GM12864 (cell line): Measurements from ENCODE around the gene SCYGR8.
A peak's percentile ranks its signal among the peaks of the same experiment; 100 is the strongest.
"Not testable (repeated sequence)": the region's sequence is repeated elsewhere in the genome, so short reads cannot be mapped to it uniquely, and the experiment has no call there.

Experiments
- DNase-seq: peaks from one replicate; pipeline ENCODE4 v3.0.0-alpha.2; 2011; ENCODE audit warnings: low read depth
- H3K4me3 ChIP-seq: 2 replicates; pipeline ENCODE4 v1.5.1; 2011; ENCODE audit warnings: mild to moderate bottlenecking, low read depth, low read length, control low read depth
- TF ChIP-seq, protein P1 (sequence below): IDR thresholded peaks from 2 replicates; pipeline ENCODE4 v1.5.1; 2011; ENCODE audit warnings: low read depth, mild to moderate bottlenecking, moderate library complexity, low read length, control low read depth, inconsistent platforms; ENCODE audit errors: missing control alignments

SCYGR8 gene

DNA sequence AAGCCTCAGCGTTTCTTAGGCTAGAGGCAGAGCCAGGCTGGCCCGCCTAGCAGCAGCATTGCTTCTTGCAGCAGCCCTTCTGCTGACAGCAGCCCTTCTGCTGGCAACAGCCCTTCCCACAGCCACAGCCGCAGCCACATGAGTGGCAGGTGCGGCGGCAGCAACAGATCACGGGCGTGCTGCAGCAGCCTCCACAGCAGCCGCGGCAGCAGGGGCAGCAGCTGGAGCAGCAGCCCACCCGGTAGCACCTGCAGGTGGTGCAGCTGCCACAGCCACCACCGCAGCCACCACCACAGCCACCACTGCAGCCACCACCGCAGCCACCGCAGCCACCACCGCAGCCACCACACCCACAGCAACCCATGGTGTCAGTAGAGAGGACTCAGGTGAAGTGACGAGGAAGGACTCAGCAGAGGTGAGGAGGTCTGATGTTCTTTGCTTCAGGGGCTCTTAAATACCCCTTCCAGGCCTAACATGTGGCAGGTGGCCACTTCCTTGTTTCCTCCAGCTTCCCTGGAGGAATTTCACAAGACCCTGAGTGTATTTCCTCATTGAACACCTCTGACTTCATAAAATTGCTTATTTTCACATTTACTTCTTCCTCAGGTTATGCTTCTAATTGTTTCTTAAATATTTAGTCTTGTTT is 21.2 kb upstream of the SCYGR8 start, which contains the start of gene SCYGR6:
Gene SCYGR6, minus strand, starts transcription at position 364 of the 646 bp plus-strand sequence. Its CDS starts 0 bp downstream, at position 364.
- DNase-seq = no peak
- TF ChIP-seq, protein P1, sequence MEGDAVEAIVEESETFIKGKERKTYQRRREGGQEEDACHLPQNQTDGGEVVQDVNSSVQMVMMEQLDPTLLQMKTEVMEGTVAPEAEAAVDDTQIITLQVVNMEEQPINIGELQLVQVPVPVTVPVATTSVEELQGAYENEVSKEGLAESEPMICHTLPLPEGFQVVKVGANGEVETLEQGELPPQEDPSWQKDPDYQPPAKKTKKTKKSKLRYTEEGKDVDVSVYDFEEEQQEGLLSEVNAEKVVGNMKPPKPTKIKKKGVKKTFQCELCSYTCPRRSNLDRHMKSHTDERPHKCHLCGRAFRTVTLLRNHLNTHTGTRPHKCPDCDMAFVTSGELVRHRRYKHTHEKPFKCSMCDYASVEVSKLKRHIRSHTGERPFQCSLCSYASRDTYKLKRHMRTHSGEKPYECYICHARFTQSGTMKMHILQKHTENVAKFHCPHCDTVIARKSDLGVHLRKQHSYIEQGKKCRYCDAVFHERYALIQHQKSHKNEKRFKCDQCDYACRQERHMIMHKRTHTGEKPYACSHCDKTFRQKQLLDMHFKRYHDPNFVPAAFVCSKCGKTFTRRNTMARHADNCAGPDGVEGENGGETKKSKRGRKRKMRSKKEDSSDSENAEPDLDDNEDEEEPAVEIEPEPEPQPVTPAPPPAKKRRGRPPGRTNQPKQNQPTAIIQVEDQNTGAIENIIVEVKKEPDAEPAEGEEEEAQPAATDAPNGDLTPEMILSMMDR = no peak
- no peak within 1 kb of the TSS for H3K4me3 ChIP-seq

DNA sequence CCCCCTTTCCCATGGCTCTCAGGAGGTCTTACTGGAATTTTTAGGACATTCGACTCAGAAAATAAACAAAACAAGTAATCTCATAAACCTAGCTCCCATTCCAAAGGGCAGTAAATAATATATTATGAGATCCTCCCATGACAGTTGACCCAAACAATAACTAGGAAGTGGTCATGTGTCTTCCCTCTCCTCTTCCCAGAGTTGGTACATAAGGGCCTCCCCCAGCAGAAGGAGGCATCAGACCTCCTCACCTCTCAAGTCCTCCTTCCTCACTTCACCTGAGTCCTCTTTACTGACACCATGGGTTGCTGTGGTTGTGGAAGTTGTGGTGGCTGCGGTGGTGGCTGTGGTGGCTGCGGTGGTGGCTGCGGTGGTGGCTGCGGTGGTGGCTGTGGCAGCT is 17.7 kb upstream of the SCYGR8 start, which contains the start of gene SCYGR7:
Gene SCYGR7, plus strand, starts transcription at position 301 of the 400 bp plus-strand sequence. Its CDS starts 0 bp downstream, at position 301.
- TF ChIP-seq, protein P1 = no peak
- no peak for DNase-seq
- no peak within 1 kb of the TSS for H3K4me3 ChIP-seq

DNA sequence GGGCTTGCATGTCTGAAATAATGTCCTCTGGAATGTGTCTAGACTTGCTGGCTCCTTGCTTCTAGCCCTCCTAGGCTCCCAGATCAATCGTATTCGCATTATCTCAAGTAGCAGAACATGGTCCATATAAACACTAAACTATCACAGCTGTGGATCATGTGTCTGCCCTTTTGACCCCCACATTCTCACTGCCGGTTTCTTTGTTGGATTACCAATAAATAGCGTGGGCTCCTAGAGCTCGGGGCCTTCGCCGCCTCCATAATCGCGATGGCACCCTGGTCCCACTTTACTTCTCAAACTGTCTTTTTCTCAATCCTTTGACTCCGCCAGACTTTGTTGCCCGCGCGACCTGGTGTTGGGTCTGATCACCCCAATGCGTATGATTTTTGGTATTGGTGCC is 6.3 kb upstream of the SCYGR8 start:
- no peak for DNase-seq
- H3K4me3 ChIP-seq = no peak overlapping the region
- TF ChIP-seq, protein P1 = no peak

DNA sequence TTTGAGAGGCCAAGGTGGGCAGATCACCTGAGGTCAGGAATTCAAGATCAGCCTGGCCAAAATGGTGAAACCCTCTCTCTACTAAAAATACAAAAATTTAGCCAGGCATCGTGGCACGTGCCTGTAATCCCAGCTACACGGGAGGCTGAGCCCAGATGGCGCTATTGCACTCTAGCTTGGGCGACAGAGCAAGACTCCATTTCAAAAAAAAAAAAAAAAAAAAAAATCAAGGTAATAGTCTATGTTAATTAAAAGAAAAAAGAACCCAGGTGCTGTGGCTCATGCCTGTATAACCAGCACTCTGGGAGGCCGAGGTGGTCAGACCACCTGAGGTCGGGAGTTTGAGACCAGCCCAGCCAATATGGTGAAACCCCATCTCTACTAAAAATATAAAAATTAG is 5.0 kb upstream of the SCYGR8 start:
- not testable (repeated sequence) for DNase-seq, H3K4me3 ChIP-seq
- TF ChIP-seq, protein P1 = peak; percentile 25

DNA sequence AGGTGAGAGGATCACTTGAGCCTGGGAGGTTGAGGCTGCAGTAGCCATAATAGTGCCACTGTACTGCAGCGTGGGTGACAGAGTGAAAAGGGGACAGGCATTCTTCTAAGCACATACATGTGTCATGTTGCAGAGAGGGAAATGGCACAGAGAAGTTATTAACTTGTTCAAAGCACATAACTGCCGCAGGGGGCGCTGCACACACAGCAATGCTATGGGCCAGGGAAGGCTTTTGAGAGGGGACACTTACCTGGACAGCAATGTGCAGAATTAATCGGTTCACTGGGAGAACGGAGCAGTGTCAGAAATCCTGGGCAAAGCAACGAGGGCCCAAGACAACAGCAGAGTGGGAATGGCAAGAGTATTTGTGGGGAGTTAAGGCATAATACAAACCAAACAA is 2.4 kb downstream of the SCYGR8 start:
- H3K4me3 ChIP-seq = no peak overlapping the region
- DNase-seq = no peak
- TF ChIP-seq, protein P1 = peak; percentile 50

DNA sequence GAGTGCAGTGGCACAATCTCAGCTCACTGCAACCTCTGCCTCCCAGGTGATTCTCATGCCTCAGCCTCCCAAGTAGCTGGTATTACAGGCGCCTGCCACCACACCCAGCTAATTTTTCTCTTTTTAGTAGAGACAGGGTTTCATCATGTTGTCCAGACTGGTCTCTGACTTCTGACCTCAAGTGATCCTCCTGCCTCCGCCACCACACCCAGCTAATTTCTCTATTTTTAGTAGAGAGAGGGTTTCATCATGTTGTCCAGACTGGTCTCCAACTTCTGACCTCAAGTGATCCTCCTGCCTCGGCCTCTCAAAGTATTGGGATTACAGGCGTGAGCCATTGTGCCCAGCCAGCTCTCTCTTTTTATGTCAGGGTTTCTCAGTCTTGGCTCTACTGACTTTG is 10.6 kb downstream of the SCYGR8 start:
- DNase-seq, H3K4me3 ChIP-seq: not testable (repeated sequence)

DNA sequence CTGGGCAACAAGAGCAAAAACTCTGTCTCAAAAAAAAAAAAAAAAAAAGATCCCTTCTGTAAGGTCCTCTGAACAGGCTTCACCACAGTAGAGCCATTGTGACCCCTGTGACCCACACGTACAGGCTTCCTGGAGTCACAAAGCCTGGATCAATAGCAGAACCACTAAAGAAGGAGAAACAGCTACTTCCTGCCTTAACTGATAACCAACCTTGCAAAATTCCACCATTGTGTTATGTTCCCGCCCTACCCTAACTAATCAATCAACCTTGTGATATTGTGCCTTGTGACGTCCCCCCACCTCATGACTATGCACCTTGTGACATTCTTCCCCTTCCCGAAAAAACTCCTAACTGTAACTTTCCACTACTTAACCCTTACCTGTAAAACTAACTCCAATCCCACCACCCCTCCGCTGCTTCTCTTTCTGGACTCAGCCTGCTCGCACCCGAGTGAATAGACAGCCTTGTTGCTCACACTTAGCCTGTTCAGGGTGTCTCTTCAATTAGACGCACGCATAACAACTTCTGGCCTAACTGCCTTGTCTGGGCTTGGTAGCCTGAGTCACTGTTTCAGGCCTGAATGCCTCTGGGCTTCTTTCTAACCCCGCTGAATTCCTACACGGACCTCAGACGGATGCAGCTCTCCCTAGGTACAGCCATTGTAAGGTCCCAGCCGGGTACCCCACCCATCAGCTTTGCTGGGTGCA is 13.9 kb downstream of the SCYGR8 start:
- no peak overlapping the region for H3K4me3 ChIP-seq
- DNase-seq = no peak
- TF ChIP-seq, protein P1 = no peak
